ENCODE results near the gene EED. TPM values are rescaled to one million over a fixed set of nuclear protein-coding genes. Genes with fewer than 3 reads are reported as not detected.
A peak's percentile ranks its signal among the peaks of the same experiment; 100 is the strongest.

The EED gene, protein sequence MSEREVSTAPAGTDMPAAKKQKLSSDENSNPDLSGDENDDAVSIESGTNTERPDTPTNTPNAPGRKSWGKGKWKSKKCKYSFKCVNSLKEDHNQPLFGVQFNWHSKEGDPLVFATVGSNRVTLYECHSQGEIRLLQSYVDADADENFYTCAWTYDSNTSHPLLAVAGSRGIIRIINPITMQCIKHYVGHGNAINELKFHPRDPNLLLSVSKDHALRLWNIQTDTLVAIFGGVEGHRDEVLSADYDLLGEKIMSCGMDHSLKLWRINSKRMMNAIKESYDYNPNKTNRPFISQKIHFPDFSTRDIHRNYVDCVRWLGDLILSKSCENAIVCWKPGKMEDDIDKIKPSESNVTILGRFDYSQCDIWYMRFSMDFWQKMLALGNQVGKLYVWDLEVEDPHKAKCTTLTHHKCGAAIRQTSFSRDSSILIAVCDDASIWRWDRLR
- total RNA-seq (15.2 and 15.5 TPM in 2 replicates), polyA plus RNA-seq (22.5 and 23.7 TPM in 2 replicates)

DNA sequence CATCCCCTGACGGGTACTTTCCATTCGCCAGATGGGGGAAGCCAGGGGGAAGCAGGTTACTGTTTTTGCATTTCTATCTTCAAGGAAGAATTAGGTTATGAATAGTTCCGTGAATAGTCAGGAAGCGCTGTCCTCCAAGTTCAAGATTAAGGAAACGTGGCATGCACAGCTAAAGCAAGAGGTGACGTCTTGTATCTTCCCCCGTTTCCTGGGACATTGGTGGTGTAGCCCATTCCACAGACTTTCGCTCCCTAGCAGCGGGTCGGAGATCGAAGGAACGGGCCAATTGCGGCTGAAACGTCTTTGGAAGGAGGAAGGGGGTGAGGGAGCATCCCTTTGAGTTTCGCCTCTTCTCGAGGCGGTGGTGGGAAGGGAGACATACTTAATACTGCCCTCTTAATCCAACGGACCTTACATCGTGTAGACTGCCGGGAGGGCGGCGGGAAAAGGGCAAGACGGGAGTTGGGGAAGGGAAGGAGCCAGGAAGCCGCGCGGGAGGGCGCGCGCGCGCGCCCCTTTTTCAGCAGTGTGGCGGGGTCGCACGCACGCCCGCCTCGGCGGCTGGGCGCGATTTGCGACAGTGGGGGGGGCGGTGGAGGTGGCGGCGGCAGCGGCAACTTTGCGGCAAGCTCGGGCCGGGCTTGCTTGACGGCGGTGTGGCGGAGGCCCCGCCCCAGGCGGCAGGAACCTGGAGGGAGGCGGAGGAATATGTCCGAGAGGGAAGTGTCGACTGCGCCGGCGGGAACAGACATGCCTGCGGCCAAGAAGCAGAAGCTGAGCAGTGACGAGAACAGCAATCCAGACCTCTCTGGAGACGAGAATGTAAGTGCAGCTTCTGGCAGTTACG lies at the start of gene EED:
TSS of gene EED (plus strand) at position 232 of the 847 bp plus-strand sequence. CDS start at position 709, 477 bp downstream.
- 2% methylated on average over 57 of the region's 64 CpGs for WGBS (ENCODE audit: low lambda C conversion rate, missing lambda C conversion rate)

DNA sequence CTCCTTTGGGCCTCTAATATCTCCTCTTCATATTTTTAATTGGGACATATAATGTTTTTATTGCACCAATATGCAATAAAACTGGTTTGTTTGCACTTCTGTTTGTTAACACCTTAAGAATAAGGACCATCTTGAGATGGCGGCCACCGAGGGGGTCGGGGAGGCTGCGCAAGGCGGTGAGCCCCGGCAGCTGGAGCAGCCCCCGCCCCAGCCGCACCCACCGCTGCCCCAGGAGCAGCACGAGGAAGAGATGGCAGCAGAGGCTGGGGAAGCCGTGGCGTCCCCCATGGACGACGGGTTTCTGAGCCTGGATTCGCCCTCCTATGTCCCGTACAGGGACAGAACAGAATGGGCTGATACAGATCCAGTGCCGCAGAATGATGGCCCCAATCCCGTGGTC lies 49.6 kb upstream of the EED start:
- Histone ChIP-seq H3K9me3 (ENCODE audit: low read depth) (no peaks in the 10 kb centered on the region), H3K27ac (no peak overlapping the region), H3K27me3 (no peaks in the 10 kb centered on the region), H4K20me1 (ENCODE audit: insufficient read depth, poor library complexity, severe bottlenecking) (no peaks in the 10 kb centered on the region), H3K36me3 (replicated peaks; ENCODE audit: insufficient read depth, low read depth) (no peaks in the 10 kb centered on the region), H2AFZ (no peak overlapping the region), H3K4me3 (no peak overlapping the region), H3K4me1 (ENCODE audit: insufficient read depth) (no peaks in the 10 kb centered on the region), H3K4me2 (no peak overlapping the region), H3K9me2 (replicated peaks; ENCODE audit: insufficient read depth) (no peaks in the 10 kb centered on the region), H3K79me2 (no peaks in the 10 kb centered on the region)
- WGBS (ENCODE audit: low lambda C conversion rate, missing lambda C conversion rate) = 92% methylated on average over 18 of the region's 18 CpGs
- TF ChIP-seq EZH2phosphoT487 (IDR thresholded peaks at IDR 0.05; ENCODE audit: low read depth, severe bottlenecking, unreplicated experiment) = no peak
- TF ChIP-seq, protein P1, sequence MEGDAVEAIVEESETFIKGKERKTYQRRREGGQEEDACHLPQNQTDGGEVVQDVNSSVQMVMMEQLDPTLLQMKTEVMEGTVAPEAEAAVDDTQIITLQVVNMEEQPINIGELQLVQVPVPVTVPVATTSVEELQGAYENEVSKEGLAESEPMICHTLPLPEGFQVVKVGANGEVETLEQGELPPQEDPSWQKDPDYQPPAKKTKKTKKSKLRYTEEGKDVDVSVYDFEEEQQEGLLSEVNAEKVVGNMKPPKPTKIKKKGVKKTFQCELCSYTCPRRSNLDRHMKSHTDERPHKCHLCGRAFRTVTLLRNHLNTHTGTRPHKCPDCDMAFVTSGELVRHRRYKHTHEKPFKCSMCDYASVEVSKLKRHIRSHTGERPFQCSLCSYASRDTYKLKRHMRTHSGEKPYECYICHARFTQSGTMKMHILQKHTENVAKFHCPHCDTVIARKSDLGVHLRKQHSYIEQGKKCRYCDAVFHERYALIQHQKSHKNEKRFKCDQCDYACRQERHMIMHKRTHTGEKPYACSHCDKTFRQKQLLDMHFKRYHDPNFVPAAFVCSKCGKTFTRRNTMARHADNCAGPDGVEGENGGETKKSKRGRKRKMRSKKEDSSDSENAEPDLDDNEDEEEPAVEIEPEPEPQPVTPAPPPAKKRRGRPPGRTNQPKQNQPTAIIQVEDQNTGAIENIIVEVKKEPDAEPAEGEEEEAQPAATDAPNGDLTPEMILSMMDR (IDR thresholded peaks at IDR 0.05; ENCODE audit: poor library complexity) = no peak
- TF ChIP-seq EZH2 (IDR thresholded peaks at IDR 0.05; ENCODE audit: borderline replicate concordance) = no peak
- no peak for DNase-seq (ENCODE audit: low spot score)

More for the DNA sequence above, at the start of gene EED:
- H2AFZ ChIP-seq = peak within 1 kb of the TSS; percentile 93
- H3K4me1 ChIP-seq (ENCODE audit: insufficient read depth) = peaks cover 22% of the 10 kb centered on the region
- H3K4me2 ChIP-seq = peak within 1 kb of the TSS; percentile 82
- no peaks in the 10 kb centered on the region for H3K36me3 ChIP-seq (replicated peaks; ENCODE audit: insufficient read depth, low read depth)
- no peaks in the 10 kb centered on the region for H3K9me3 ChIP-seq (ENCODE audit: low read depth)
- no peak for TF ChIP-seq EZH2 (IDR thresholded peaks at IDR 0.05; ENCODE audit: borderline replicate concordance)
- TF ChIP-seq, protein P1 (IDR thresholded peaks at IDR 0.05; ENCODE audit: poor library complexity) = no peak
- TF ChIP-seq EZH2phosphoT487 (IDR thresholded peaks at IDR 0.05; ENCODE audit: low read depth, severe bottlenecking, unreplicated experiment) = no peak
- no peaks in the 10 kb centered on the region for H3K9me2 ChIP-seq (replicated peaks; ENCODE audit: insufficient read depth)
- peaks cover 44% of the 10 kb centered on the region for H3K79me2 ChIP-seq
- peak within 1 kb of the TSS; percentile 80 for H3K4me3 ChIP-seq
- no peaks in the 10 kb centered on the region for H3K27me3 ChIP-seq
- DNase-seq (ENCODE audit: low spot score) = peak; percentile 97
- H3K27ac ChIP-seq = peak within 1 kb of the TSS; percentile 99
- peaks cover 24% of the 10 kb centered on the region for H4K20me1 ChIP-seq (ENCODE audit: insufficient read depth, poor library complexity, severe bottlenecking)

DNA sequence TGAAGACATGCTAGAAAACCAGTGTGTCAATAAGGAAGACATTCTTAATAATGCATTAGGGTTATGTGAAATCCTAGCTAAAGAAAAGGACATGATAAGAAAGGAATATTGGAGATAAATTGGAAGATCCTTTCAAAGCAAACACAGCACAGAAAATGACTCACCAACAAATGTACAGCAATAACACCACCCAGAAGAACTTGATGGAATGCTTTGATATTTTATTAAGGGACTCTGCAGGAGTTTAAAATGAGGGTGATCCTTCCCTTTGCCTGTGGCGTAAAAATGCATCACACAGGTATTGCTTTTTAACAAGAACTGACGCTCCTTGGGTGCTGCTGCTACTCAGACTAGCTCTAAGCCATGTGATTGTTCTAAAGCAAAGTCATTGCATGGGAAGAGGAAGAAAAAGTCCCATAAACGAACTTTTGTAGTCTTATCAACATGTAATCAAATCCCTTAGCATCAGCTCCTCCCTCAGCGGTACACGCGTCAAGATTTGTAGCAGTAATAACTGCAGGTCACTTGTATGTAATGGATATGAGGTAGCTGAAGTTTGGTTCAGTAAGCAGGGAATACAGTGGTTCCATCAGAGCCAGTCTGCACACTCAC lies 48.4 kb upstream of the EED start:
- Histone ChIP-seq H3K4me2 (no peak overlapping the region), H3K4me3 (no peak overlapping the region), H3K4me1 (ENCODE audit: insufficient read depth) (no peaks in the 10 kb centered on the region), H3K9me2 (replicated peaks; ENCODE audit: insufficient read depth) (no peaks in the 10 kb centered on the region), H3K27me3 (no peaks in the 10 kb centered on the region), H2AFZ (no peak overlapping the region), H3K79me2 (no peaks in the 10 kb centered on the region), H3K36me3 (replicated peaks; ENCODE audit: insufficient read depth, low read depth) (no peaks in the 10 kb centered on the region), H3K27ac (no peak overlapping the region), H3K9me3 (ENCODE audit: low read depth) (no peaks in the 10 kb centered on the region), H4K20me1 (ENCODE audit: insufficient read depth, poor library complexity, severe bottlenecking) (no peaks in the 10 kb centered on the region)
- TF ChIP-seq EZH2 (IDR thresholded peaks at IDR 0.05; ENCODE audit: borderline replicate concordance) (no peak), EZH2phosphoT487 (IDR thresholded peaks at IDR 0.05; ENCODE audit: low read depth, severe bottlenecking, unreplicated experiment) (no peak)
- TF ChIP-seq, protein P1 (IDR thresholded peaks at IDR 0.05; ENCODE audit: poor library complexity) = no peak
- no peak for DNase-seq (ENCODE audit: low spot score)
- WGBS (ENCODE audit: low lambda C conversion rate, missing lambda C conversion rate) = 50% methylated on average over 6 of the region's 6 CpGs

All from hepatocyte (in vitro differentiated cells).